ENCODE measurements around the gene TBCB.
A peak's percentile ranks its signal among the peaks of the same experiment; 100 is the strongest.

Gene TBCB, protein sequence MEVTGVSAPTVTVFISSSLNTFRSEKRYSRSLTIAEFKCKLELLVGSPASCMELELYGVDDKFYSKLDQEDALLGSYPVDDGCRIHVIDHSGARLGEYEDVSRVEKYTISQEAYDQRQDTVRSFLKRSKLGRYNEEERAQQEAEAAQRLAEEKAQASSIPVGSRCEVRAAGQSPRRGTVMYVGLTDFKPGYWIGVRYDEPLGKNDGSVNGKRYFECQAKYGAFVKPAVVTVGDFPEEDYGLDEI

DNA sequence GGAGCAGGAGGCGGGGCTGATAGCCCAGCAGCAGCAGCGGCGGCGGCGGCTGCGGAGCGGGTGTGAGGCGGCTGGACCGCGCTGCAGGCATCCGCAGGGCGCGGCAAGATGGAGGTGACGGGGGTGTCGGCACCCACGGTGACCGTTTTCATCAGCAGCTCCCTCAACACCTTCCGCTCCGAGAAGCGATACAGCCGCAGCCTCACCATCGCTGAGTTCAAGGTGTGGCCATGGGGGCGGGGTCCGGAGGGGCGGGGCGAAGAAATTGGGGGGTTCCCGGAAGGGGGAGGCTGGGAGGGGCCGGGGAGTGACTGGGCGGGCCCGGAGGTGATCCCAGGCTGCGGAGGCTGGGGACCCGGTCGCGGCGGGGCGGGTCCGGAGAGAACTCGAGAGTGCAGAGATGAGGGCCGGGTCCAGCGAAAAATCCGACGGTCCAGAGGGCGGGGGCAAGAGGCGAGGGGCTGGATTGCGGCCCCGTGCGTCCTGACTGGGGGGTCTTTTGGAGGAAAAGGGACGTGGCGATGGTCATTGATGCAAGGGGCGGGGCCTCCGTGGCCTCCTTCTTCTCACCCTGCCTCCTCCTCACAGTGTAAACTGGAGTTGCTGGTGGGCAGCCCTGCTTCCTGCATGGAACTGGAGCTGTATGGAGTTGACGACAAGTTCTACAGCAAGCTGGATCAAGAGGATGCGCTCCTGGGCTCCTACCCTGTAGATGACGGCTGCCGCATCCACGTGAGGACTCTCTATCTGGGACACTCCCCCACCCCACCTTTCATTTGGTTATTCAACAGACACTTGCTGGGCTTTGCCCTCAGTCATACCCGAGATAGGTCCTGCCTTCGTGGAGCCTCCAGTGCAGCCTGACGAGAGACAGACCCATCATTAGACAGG, at the start of gene TBCB:
TSS of gene TBCB (plus strand) at position 16 of the 891 bp plus-strand sequence. CDS start at position 109, 93 bp downstream.
- H3K36me3 ChIP-seq (ENCODE audit: control insufficient read depth in 2 of 2, insufficient read depth in 1 of 2, low read length in 2 of 2) = peaks cover 60 to 65% of the 10 kb centered on the region in 2 experiments
- ChIA-PET POLR2A (interaction anchor here (0.5 to 4.5 kb wide), 45 partner anchors 9 to 962 kb away, joined by 3 to 96 read pairs (median 4); partner anchors contain the start of genes ALKBH6, CAPNS1, COX6B1 and LIN37), CTCF (interaction anchor here (0.6 to 5.1 kb wide), 9 partner anchors 11 to 1600 kb away, joined by 3 to 49 read pairs (median 4); partner anchors contain the start of genes ALKBH6 and THAP8)
- peaks cover 35% of the 10 kb centered on the region for H3K4me1 ChIP-seq (ENCODE audit: control insufficient read depth, insufficient read depth, low read length)
- peak within 1 kb of the TSS; percentile 58 for H3K4me3 ChIP-seq (ENCODE audit: low read depth, low read length)
- H3K9me3 ChIP-seq (ENCODE audit: control insufficient read depth, insufficient read depth, low read depth, low read length) = no peaks in the 10 kb centered on the region
- H3K27ac ChIP-seq (ENCODE audit: extremely low read depth, low read depth, low read length) = peak within 1 kb of the TSS; percentile 92
- TF ChIP-seq ZNF37A (tag by site-specific recombination; IDR thresholded peaks at IDR 0.05) (no peak), ZNF777 (tag by site-specific recombination; IDR thresholded peaks at IDR 0.05; ENCODE audit: borderline replicate concordance) (0 out of 2 replicates have a peak, but pooled peaks have one; percentile 22), ZNF132 (tag by site-specific recombination; IDR thresholded peaks at IDR 0.05; ENCODE audit: borderline replicate concordance) (no peak), REPIN1 (tag by site-specific recombination; IDR thresholded peaks at IDR 0.05; ENCODE audit: low read depth) (peak; percentile 59; the same call in 1 of the 2 replicates), GLI4 (tag by site-specific recombination; IDR thresholded peaks at IDR 0.05) (no peak), ZNF274 (IDR thresholded peaks at IDR 0.05; ENCODE audit: low read length) (no peak), ZNF274 (tag by site-specific recombination; IDR thresholded peaks at IDR 0.05; ENCODE audit: borderline replicate concordance) (no peak), GLIS2 (tag by site-specific recombination; IDR thresholded peaks at IDR 0.05) (peak; percentile 91), PRDM2 (tag by site-specific recombination; IDR thresholded peaks at IDR 0.05; ENCODE audit: borderline replicate concordance) (no peak), ZNF76 (tag by site-specific recombination; IDR thresholded peaks at IDR 0.05; ENCODE audit: borderline replicate concordance, low read depth) (peak; percentile 69; the same call in 1 of the 2 replicates), KLF10 (tag by site-specific recombination; IDR thresholded peaks at IDR 0.05) (peak; percentile 83; the same call in 1 of the 2 replicates), ZNF670 (tag by site-specific recombination; IDR thresholded peaks at IDR 0.05; ENCODE audit: low read depth) (no peak), ZNF175 (tag by site-specific recombination; IDR thresholded peaks at IDR 0.05) (no peak), ZNF558 (tag by site-specific recombination; IDR thresholded peaks at IDR 0.05) (no peak), ZSCAN30 (tag by site-specific recombination; IDR thresholded peaks at IDR 0.05) (peak; percentile 88), ZBTB8A (tag by site-specific recombination; IDR thresholded peaks at IDR 0.05) (peak; percentile 98), ZNF426 (tag by site-specific recombination; IDR thresholded peaks at IDR 0.05) (no peak), ZFP69B (tag by site-specific recombination; IDR thresholded peaks at IDR 0.05) (peak; percentile 41; the same call in 1 of the 2 replicates), EGR2 (tag by site-specific recombination; IDR thresholded peaks at IDR 0.05; ENCODE audit: low read depth) (peak; percentile 56), ZIC2 (tag by site-specific recombination; IDR thresholded peaks at IDR 0.05) (peak; percentile 77), ZFHX2 (tag by site-specific recombination; conservative IDR thresholded peaks at IDR 0.05) (peak; percentile 55)
- TF ChIP-seq, protein P1, sequence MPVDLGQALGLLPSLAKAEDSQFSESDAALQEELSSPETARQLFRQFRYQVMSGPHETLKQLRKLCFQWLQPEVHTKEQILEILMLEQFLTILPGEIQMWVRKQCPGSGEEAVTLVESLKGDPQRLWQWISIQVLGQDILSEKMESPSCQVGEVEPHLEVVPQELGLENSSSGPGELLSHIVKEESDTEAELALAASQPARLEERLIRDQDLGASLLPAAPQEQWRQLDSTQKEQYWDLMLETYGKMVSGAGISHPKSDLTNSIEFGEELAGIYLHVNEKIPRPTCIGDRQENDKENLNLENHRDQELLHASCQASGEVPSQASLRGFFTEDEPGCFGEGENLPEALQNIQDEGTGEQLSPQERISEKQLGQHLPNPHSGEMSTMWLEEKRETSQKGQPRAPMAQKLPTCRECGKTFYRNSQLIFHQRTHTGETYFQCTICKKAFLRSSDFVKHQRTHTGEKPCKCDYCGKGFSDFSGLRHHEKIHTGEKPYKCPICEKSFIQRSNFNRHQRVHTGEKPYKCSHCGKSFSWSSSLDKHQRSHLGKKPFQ (tag by site-specific recombination; IDR thresholded peaks at IDR 0.05) = peak; percentile 26
- TF ChIP-seq, protein P2, sequence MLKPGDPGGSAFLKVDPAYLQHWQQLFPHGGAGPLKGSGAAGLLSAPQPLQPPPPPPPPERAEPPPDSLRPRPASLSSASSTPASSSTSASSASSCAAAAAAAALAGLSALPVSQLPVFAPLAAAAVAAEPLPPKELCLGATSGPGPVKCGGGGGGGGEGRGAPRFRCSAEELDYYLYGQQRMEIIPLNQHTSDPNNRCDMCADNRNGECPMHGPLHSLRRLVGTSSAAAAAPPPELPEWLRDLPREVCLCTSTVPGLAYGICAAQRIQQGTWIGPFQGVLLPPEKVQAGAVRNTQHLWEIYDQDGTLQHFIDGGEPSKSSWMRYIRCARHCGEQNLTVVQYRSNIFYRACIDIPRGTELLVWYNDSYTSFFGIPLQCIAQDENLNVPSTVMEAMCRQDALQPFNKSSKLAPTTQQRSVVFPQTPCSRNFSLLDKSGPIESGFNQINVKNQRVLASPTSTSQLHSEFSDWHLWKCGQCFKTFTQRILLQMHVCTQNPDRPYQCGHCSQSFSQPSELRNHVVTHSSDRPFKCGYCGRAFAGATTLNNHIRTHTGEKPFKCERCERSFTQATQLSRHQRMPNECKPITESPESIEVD (tag by site-specific recombination; IDR thresholded peaks at IDR 0.05) = no peak
- TF ChIP-seq, protein P3, sequence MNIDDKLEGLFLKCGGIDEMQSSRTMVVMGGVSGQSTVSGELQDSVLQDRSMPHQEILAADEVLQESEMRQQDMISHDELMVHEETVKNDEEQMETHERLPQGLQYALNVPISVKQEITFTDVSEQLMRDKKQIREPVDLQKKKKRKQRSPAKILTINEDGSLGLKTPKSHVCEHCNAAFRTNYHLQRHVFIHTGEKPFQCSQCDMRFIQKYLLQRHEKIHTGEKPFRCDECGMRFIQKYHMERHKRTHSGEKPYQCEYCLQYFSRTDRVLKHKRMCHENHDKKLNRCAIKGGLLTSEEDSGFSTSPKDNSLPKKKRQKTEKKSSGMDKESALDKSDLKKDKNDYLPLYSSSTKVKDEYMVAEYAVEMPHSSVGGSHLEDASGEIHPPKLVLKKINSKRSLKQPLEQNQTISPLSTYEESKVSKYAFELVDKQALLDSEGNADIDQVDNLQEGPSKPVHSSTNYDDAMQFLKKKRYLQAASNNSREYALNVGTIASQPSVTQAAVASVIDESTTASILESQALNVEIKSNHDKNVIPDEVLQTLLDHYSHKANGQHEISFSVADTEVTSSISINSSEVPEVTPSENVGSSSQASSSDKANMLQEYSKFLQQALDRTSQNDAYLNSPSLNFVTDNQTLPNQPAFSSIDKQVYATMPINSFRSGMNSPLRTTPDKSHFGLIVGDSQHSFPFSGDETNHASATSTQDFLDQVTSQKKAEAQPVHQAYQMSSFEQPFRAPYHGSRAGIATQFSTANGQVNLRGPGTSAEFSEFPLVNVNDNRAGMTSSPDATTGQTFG (tag by site-specific recombination; IDR thresholded peaks at IDR 0.05; ENCODE audit: borderline replicate concordance) = no peak

All from HEK293 (cell line).